Activated naive CD4-positive, alpha-beta T cell treated with Interleukin-2 at 50 U/mL for 16 hours (primary cell): Measurements from ENCODE around the gene GJA4.

Experiments
- DNase-seq: peaks from one replicate; pipeline ENCODE4 v3.0.0-alpha.2; 2020

Gene GJA4

GRCh38 chr1:34840426-34840825, 47.6 kb downstream of the GJA4 start:
- no peak for DNase-seq

DNA sequence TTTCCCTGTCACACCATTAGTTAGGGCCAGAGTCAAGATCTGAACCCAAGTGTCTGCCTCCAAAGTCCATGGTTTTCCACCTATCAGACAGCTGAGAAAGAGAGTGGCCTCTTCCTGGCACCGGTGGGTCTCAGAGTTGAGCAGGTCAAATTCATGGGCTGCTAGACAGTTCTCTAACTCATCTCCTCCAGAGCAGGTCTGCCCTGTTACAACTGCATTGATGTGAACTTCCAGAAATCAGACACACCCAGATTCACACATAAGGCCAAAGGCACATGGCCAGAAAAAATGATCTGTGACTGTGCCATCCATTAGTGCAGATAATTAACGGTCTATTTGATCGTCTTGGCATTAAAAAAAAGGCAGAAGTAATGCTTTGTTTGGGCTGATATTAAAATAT, 49.3 kb downstream of the GJA4 start:
- DNase-seq = no peak

DNA sequence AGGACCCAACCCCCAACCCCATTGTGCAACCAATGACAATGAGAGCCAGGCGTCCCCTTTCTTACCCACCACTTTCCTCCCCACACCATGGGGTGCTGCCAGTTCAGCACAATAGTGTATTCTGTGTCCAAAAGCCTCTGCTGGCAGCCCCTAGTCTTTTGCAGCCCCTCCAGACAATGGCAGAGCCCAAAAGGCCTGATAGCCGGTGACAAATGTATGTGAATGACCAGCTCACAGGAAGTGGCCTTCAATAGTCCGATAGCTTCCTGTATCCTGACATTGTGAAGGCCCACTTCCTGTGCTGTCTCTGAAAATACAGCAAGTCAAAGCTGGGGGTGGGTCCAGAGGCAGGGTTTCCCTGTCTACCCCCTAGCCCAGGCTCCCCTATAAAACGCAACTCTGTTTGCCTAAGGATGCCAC, 50.2 kb downstream of the GJA4 start:
- DNase-seq = no peak

- no peak for DNase-seq
These were observed 50.8 kb downstream of the GJA4 start for GRCh38 chr1:34843392-34844251.

- no peak for DNase-seq
These were observed 51.4 kb downstream of the GJA4 start for GRCh38 chr1:34844252-34844634.
